AG04449 (cell line): ENCODE data around the gene INSRR.

Source experiments
- CTCF ChIA-PET: fragments of 350-600 bp; formaldehyde crosslinking; extraction: SDS; loops from one replicate; lab custom pipeline; 2021; ENCODE audit warnings: antibody characterized with exemption; lab: Yijun Ruan, JAX
- POLR2A ChIA-PET: fragments of 400-600, 350-600 bp; formaldehyde crosslinking; extraction: SDS; loops from one replicate; lab custom pipeline; 2020; ENCODE audit warnings: antibody characterized with exemption, inconsistent platforms; lab: Yijun Ruan, JAX
- DNase-seq: peaks from one replicate; pipeline ENCODE4 v3.0.0-alpha.2; 2010; ENCODE audit warnings: low read depth, low spot score
- H3K4me3 ChIP-seq: 2 replicates; pipeline ENCODE4 v1.5.1; 2011; ENCODE audit warnings: low read depth, mild to moderate bottlenecking, control low read depth, low read length
- CTCF ChIP-seq: IDR thresholded peaks from one replicate; pipeline ENCODE4 v1.5.1; 2011; ENCODE audit warnings: mild to moderate bottlenecking, moderate library complexity, low read length, control low read depth, inconsistent platforms; ENCODE audit not compliant: insufficient read depth; ENCODE audit errors: missing control alignments

INSRR gene

GRCh38 chr1:156903328-156904091 lies 44.6 kb upstream of the INSRR start:
- ChIA-PET POLR2A (no interaction called here), CTCF (interaction anchor here (1.2 to 23.6 kb wide), 4 partner anchors 12 to 177 kb away, joined by 3 to 678 read pairs (median 38); partner anchors contain the start of genes LRRC71 and PEAR1)
- no peak for TF ChIP-seq CTCF
- no peak for DNase-seq
- no peak overlapping the region for H3K4me3 ChIP-seq

DNA sequence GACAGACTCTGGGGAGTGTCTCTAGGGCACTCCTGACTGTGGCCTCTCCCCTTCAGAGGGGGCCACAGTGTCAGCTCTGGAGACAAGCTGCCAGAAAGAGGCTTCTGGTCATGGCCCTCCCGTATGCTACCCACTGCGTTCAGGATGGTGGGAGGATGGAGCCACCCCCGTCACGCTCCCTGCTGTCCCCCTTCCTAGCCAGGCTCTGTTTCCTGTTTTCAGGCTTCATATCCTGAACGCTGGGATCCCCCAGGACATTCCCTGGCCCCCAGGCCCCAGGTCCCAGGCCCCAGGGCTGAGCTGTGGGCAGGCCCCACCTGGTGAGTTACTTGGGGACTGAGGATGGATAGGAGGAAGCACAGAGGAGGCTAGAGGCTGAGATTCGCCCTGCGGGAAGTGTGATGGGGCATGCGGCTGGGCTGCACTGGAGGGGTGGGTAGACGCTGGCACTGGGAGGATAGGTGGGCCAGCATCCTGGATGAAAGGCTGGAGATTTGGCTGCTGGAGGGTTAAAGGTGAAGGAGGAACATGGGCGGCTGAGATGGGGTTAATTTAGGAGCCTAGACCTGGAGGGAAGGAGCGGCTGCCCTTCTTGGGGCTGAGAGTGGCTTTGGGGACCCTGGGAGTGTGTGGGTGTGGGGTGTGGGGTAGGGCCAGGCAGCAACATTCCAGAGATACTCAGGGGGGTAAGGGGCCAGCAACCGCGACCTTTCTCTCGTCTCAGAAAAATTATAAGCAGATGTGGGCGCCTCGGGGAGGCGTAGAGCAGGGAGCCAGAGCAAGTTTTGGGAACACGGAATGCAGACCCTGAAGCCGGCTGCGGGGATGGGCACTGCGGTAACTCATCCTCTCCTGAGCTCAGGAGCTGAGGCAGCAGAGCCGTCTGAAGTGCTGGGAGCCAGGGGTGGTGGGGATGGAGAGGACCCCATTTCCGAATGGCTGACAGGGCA lies 43.3 kb upstream of the INSRR start:
- ChIA-PET CTCF (interaction anchor here (1.2 to 23.6 kb wide), 6 partner anchors 11 to 243 kb away, joined by 3 to 678 read pairs (median 6); partner anchors contain the start of genes LRRC71, NTRK1 and PEAR1), POLR2A (no interaction called here)
- no peak for DNase-seq

DNA sequence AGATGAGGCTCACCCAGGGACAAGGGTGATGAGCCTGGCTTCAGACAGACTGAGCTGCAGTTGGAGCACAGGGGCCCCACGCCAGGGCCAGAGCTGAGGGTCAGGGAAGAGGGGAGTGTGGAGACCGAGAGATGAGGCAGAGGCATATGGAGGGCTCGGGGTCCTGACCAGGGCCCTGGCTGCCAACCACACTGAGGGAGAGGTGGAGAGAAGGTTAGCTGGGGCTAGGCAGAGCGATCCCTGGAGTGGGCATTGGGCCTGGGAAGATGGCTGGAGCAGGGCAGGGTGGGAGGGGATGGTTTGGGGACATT lies 42.6 kb upstream of the INSRR start:
- TF ChIP-seq CTCF, result no peak
- ChIA-PET POLR2A (no interaction called here), CTCF (interaction anchor here (1.4 to 23.6 kb wide), 5 partner anchors 10 to 242 kb away, joined by 3 to 678 read pairs (median 8); partner anchors contain the start of genes LRRC71, NTRK1 and PEAR1)
- no peak overlapping the region for H3K4me3 ChIP-seq
- no peak for DNase-seq

More for the DNA sequence above, 43.3 kb upstream of the INSRR start:
- TF ChIP-seq CTCF, result no peak
- no peak overlapping the region for H3K4me3 ChIP-seq

DNA sequence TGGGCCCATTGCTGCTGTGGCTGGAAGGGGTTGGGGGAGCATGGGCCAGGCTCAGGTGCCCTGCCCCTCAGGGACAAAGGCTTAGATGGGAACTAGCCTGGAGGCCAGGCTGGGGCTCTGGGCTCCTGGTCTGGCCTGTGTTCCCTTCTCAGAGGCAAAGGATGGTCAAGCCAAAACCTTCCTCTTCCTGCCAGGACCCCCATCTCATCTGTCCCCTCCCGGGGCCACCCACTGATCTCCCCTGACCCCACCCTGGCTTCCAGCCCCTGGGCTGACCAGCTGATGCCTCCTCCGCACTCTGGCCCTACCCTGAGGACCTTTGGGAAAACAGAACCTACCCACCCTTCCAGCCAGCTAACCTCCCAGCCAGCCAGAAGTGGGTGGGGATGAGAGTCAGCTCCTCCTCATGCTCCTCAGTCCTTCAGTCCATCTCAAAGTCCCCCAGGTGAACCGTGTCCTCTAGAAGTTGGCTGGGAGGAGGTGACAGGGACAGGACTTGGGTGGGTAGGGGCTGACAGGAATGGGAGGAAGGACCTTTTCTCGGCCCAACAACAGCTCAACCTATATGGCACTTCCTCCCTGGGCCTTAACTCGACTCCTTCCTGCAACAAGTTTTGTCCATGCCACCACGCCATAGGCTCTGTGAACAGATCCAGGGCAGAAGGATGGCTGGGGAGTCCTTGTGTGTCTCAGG lies 42.1 kb upstream of the INSRR start:
- CTCF ChIA-PET, result interaction anchor here (1.4 to 23.6 kb wide), 5 partner anchors 10 to 241 kb away, joined by 3 to 678 read pairs (median 8); partner anchors contain the start of genes LRRC71, NTRK1 and PEAR1
- POLR2A ChIA-PET, result no interaction called here
- H3K4me3 ChIP-seq, result no peak overlapping the region
- no peak for TF ChIP-seq CTCF
- no peak for DNase-seq

GRCh38 chr1:156899956-156900718 lies 41.2 kb upstream of the INSRR start:
- no peak for DNase-seq
- TF ChIP-seq CTCF, result no peak
- H3K4me3 ChIP-seq, result no peak overlapping the region
- POLR2A ChIA-PET, result no interaction called here
- CTCF ChIA-PET, result interaction anchor here (1.1 to 23.6 kb wide), 5 partner anchors 9 to 211 kb away, joined by 5 to 678 read pairs (median 8); partner anchors contain the start of genes LRRC71, NTRK1 and PEAR1
